Heart left ventricle (tissue), 16 donors: ENCODE results near the gene HJV. TPM values are rescaled to one million over a fixed set of nuclear protein-coding genes. Genes with fewer than 3 reads are reported as not detected.
A peak's percentile ranks its signal among the peaks of the same experiment; 100 is the strongest.

Experiments used
- ATAC-seq, 4 donors: fragments of 200-7000 bp; cut with Tn5 transposase; one replicate each; pipeline ENCODE4 v1.9.1; 2020 to 2022; ENCODE audit warnings: moderate library complexity in 4 of 4, mild to moderate bottlenecking in 3 of 4, moderate number of reproducible peaks in 1 of 4
- DNase-seq, 5 donors: peaks; one replicate each; pipeline ENCODE4 v3.0.0-alpha.2; 2020
- H3K27ac ChIP-seq, 12 donors: fragments of 200-600 bp; sonication (generic) in 4 of 12; one replicate each; pipeline versions ENCODE4 v1.5.0 to v1.8.0; 2016 to 2022; ENCODE audit warnings: mild to moderate bottlenecking in 2 of 12
- H3K27me3 ChIP-seq, 9 donors: fragments of 200-600 bp; sonication (generic) in 2 of 9; one replicate each; pipeline versions ENCODE4 v1.5.1 to v1.8.0; 2016 to 2022; ENCODE audit warnings: mild to moderate bottlenecking in 3 of 9
- H3K36me3 ChIP-seq, 9 donors: fragments of 200-600 bp; sonication (generic) in 2 of 9; one replicate each; pipeline versions ENCODE4 v1.5.0 to v1.8.0; 2018 to 2022; ENCODE audit warnings: mild to moderate bottlenecking in 2 of 9
- H3K4me1 ChIP-seq, 12 donors: fragments of 200-600 bp; sonication (generic) in 4 of 12; one replicate each; pipeline versions ENCODE4 v1.5.0 to v1.8.0; 2016 to 2022; ENCODE audit warnings: mild to moderate bottlenecking in 3 of 12
- H3K4me3 ChIP-seq, 12 donors: fragments of 200-600 bp; sonication (generic) in 4 of 12; one replicate each; pipeline versions ENCODE4 v1.5.0 to v1.8.0; 2017 to 2022; ENCODE audit warnings: mild to moderate bottlenecking in 9 of 12, moderate library complexity in 4 of 12
- H3K9me3 ChIP-seq, 12 donors: fragments of 200-600 bp; sonication (generic) in 4 of 12; one replicate each; pipeline versions ENCODE4 v1.5.0 to v1.8.0; 2016 to 2022; ENCODE audit warnings: mild to moderate bottlenecking in 1 of 12
- POLR2A ChIP-seq, 2 donors: fragments of 450-650 bp; IDR thresholded peaks; one replicate each; pipeline ENCODE4 v1.6.1; 2017; ENCODE audit warnings: antibody characterized with exemption in 2 of 2, mild to moderate bottlenecking in 2 of 2, moderate library complexity in 2 of 2
- WGBS, 4 donors: extraction: QIAGEN DNeasy Blood & Tissue Kit in 2 of 4; methylation state at CpG; one replicate each; pipeline versions ENCODE4 v1.1.5 to v1.1.7; 2013 to 2018; 5-methylcytosine and 5-hydroxymethylcytosine counted together
- intact Hi-C, 10 donors: fragments of 100-400 bp; cut with DNase I; formaldehyde crosslinking; loops; one replicate each; pipeline versions ENCODE4 v1.11.1 to v1.14.2; 2022
- polyA plus RNA-seq, 2 donors: library from polyadenylated mRNA; stranded (reverse); fragments of 200-250 nt; gene quantifications; one replicate each; pipeline ENCODE4 v1.2.3, GENCODE V29; 2013
- total RNA-seq, 9 donors: library from RNA; depleted of rRNA in 2 of 9; stranded (reverse); fragments of >200 nt in 2 of 9; fragmentation: NEBNext Ultra II Directional in 3 of 9; extraction: Animal tissue kit (Norgen Biotek cat#: 25700) in 3 of 9; gene quantifications; one replicate each; pipeline versions ENCODE4 v1.1.0 to v1.2.4, GENCODE V29; 2016 to 2023
- TF ChIP-seq, protein P1 (sequence below), 12 donors: fragments of 200-600 bp; sonication (generic) in 4 of 12; IDR thresholded peaks; one replicate each; pipeline versions ENCODE4 v1.5.0 to v1.8.0; 2018 to 2022; ENCODE audit warnings: antibody characterized with exemption in 12 of 12, mild to moderate bottlenecking in 5 of 12
- donor health status: ischemic (EF 13 %, LVEDD 7.1; RV severe dilation, severe dysfunction).
- donor health status: healthy with polysubstance abuse.
- donor health status: DM: no; HTN: yes; CAD: no.
- donor health status: DM: no; HTN: no; CAD: no.
- donor health status: ischemic (EF 25% LVEDD 6.9; RV normal size, moderate dysfunction).
- donor health status: ischemic (EF 25% LVEDD 5.7; RV mildly dilated, moderate dysfunction).
- donor health status: healthy.
- donor health status: DM: yes; HTN: yes; CAD: no.
- donor health status: ischemic (EF 35%, LVEDD 5.7; RV mildly dilated, moderate dysfunction).
- donor health status: nonischemic (EF 11% LVEDD 7.7; RV severe dilation, severe dysfunction).
- donor health status: DM: yes; HTN: yes; CAD: no.
- donor health status: PGD.
- donor health status: ischemic (EF 29% LVEDD 5.4; RV normal size, mild dysfunction).
- donor health status: nonischemic (EF 23%, LVEDD 6.1; RV moderate dilation, normal function).

Gene HJV
- total and polyA plus RNA-seq, 11 donors, result 0.62 to 125 (median 63.9) TPM

DNA sequence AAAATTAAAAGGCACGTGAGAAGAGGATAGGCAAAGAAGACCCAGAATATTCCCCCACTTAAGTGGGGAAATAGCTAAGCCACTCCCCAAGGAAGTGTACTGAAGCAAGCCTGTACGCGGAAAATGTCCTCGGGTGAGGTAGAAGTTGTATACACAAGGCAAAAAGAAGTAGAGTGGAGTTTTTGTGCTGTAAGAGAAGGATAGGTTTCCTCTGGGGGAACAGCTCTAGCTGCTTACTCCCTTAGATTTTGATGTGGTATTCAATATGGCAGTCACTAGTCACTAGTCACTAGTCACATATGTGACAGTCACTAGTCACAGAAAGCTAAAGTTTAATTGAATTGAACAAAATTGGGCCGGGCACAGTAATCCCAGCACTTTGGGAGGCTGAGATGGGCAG, 32.8 kb downstream of the HJV start:
- Histone ChIP-seq H3K9me3 (no peaks in the 10 kb centered on the region), H3K4me3 (no peak overlapping the region), H3K36me3 (peaks cover under 1 to 22% (median 19%) of the 10 kb centered on the region in 9 donors), H3K27ac (peak overlapping the region in 9 of 12 donors; percentile 31 to 99 (median 96)), H3K27me3 (no peaks in the 10 kb centered on the region), H3K4me1 (peaks cover 11 to 73% (median 50%) of the 10 kb centered on the region in 12 donors)
- intact Hi-C loops, result no loop called here
- no peak for DNase-seq
- TF ChIP-seq, protein P1, sequence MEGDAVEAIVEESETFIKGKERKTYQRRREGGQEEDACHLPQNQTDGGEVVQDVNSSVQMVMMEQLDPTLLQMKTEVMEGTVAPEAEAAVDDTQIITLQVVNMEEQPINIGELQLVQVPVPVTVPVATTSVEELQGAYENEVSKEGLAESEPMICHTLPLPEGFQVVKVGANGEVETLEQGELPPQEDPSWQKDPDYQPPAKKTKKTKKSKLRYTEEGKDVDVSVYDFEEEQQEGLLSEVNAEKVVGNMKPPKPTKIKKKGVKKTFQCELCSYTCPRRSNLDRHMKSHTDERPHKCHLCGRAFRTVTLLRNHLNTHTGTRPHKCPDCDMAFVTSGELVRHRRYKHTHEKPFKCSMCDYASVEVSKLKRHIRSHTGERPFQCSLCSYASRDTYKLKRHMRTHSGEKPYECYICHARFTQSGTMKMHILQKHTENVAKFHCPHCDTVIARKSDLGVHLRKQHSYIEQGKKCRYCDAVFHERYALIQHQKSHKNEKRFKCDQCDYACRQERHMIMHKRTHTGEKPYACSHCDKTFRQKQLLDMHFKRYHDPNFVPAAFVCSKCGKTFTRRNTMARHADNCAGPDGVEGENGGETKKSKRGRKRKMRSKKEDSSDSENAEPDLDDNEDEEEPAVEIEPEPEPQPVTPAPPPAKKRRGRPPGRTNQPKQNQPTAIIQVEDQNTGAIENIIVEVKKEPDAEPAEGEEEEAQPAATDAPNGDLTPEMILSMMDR (IDR thresholded peaks at IDR 0.05), result no peak
- TF ChIP-seq POLR2A (IDR thresholded peaks at IDR 0.05), result no peak
- no peak for ATAC-seq
- WGBS, 4 donors, result 55 to 67% (median 63%) methylated on average over 5 of the region's 5 CpGs

DNA sequence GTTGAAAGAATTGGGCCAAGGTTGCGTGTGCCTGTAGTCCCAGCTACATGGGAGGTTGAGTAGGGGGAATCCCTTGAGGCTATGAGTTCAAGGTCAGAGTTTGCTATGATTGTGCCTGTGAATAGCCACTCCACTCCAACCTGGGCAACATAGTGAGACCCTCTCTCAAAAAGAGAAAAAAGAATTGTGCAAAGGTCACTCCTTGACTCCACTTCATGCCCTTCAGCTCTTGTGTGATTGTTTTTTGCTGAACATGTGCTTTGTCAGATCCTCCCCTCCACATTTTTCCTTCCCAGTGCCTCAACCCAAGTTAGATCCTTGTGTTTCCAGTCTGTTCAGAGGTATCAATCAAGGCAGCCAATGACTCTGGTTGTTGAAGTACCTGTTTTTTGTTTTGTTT, 33.6 kb downstream of the HJV start:
- Histone ChIP-seq H3K27ac (peak overlapping the region in 11 of 12 donors; percentile 31 to 98 (median 96)), H3K4me1 (peaks cover 14 to 73% (median 52%) of the 10 kb centered on the region in 12 donors)

DNA sequence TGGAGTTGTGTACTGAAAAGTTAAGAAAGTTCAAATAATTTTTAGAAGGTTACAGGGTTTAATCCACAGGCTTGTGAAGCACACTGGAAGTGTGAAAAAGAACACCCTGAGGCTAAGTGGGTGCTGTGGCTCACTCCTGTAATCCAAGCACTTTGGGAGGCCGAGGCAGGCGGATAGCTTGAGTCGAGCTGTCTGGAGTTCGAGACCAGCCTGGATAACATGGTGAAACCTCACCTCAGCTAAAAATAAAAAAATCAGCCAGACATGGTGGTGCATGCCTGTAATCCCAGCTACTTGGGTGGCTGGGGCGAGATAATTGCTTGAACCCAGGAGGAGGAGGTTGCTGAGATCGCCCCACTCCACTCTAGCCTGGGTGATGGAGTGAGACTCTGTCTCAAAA, 35.0 kb downstream of the HJV start:
- Histone ChIP-seq H3K27ac (peak overlapping the region; percentile 72 to 98 (median 96)), H3K9me3 (no peaks in the 10 kb centered on the region), H3K4me1 (peaks cover 17 to 73% (median 52%) of the 10 kb centered on the region in 12 donors), H3K27me3 (no peaks in the 10 kb centered on the region), H3K36me3 (no peaks in the 10 kb centered on the region), H3K4me3 (peak overlapping the region in 1 of 12 donors; percentile 23)
- 78 to 84% (median 81%) methylated on average over 6 of the region's 6 CpGs for WGBS, 4 donors
- intact Hi-C loops, result no loop called here
- no peak for ATAC-seq
- TF ChIP-seq POLR2A (IDR thresholded peaks at IDR 0.05), result no peak
- TF ChIP-seq, protein P1 (IDR thresholded peaks at IDR 0.05), result no peak
- no peak for DNase-seq

More for the DNA sequence above, 33.6 kb downstream of the HJV start:
- DNase-seq (no peak), ATAC-seq (no peak)
- H3K27me3 ChIP-seq, result no peaks in the 10 kb centered on the region
- TF ChIP-seq, protein P1 (IDR thresholded peaks at IDR 0.05), result no peak
- TF ChIP-seq POLR2A (IDR thresholded peaks at IDR 0.05), result no peak
- no peaks in the 10 kb centered on the region for H3K9me3 ChIP-seq
- H3K36me3 ChIP-seq, result peaks cover 0 to 13% (median 10%) of the 10 kb centered on the region in 9 donors
- intact Hi-C loops, result no loop called here
- H3K4me3 ChIP-seq, result no peak overlapping the region
- WGBS, 4 donors, result 93 to 100% (median 98%) methylated on average over 1 of the region's 1 CpG

DNA sequence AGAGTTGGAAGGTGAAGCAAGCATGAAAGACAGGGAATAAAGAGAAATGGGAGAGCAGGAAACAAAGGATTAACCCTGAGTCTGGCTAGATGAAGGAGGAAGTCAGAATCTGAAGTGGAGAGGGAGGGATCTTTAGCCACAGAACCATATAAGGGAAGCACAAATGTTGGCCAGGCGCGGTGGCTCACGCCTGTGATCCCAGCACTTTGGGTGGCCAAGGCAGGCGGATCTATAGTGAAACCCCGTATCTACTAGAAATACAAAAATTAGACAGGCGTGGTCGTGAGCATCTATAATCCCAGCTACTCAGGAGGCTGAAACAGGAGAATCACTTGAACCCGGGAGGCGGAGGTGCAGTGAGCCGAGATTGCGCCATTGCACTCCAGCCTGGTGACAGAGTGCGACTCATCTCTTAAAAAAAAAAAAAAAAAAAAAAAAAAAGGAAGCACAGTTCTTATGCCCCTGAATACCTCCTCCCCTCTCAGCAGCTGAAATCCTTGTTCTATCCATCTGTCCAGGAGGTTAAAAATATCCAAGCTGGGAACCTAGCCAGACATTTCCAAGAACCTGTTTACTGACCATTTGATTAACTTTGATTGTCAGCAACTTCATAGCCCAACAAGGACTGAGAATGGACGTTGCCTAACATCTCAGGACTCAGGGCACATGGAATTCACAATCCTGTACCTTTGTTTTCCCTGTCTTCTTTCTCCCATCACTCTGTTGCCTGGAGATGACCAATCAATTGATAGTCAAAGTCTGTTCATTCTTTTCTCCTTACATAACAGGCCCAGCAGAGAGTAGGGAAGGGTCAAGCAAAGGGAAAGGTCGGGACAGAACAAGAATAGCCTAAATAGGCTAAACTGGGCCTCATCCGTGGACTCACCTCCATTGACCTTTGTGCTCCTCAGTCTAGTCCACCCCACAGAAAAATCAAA, 35.8 kb downstream of the HJV start:
- TF ChIP-seq, protein P1 (IDR thresholded peaks at IDR 0.05), result no peak
- peak in 1 of 2 donors; percentile 33 for TF ChIP-seq POLR2A (IDR thresholded peaks at IDR 0.05)
- H3K4me1 ChIP-seq, result peaks cover 23 to 77% (median 59%) of the 10 kb centered on the region in 12 donors
- intact Hi-C loops, result no loop called here
- H3K27ac ChIP-seq, result peak overlapping the region; percentile 72 to 98 (median 96)
- ATAC-seq, result peak; percentile 35 to 58 (median 44)
- peak overlapping the region in 9 of 12 donors; percentile 23 to 49 (median 42) for H3K4me3 ChIP-seq
- WGBS, 4 donors, result 6 to 14% (median 12%) methylated on average over 15 of the region's 15 CpGs
- no peaks in the 10 kb centered on the region for H3K27me3 ChIP-seq
- H3K9me3 ChIP-seq, result no peaks in the 10 kb centered on the region
- peak; percentile 61 to 81 (median 76) for DNase-seq
- no peaks in the 10 kb centered on the region for H3K36me3 ChIP-seq
